Measurements from ENCODE around the gene TENT5C. TPM values are rescaled to one million over a fixed set of nuclear protein-coding genes. Genes with fewer than 3 reads are reported as not detected.

TENT5C gene
- total and polyA plus RNA-seq, 9 of the 15 experiments (the other 6 are each of a cell fraction or from before 2014, with no cell fraction given), result 1.8 to 7.7 (median 4.0) TPM

DNA sequence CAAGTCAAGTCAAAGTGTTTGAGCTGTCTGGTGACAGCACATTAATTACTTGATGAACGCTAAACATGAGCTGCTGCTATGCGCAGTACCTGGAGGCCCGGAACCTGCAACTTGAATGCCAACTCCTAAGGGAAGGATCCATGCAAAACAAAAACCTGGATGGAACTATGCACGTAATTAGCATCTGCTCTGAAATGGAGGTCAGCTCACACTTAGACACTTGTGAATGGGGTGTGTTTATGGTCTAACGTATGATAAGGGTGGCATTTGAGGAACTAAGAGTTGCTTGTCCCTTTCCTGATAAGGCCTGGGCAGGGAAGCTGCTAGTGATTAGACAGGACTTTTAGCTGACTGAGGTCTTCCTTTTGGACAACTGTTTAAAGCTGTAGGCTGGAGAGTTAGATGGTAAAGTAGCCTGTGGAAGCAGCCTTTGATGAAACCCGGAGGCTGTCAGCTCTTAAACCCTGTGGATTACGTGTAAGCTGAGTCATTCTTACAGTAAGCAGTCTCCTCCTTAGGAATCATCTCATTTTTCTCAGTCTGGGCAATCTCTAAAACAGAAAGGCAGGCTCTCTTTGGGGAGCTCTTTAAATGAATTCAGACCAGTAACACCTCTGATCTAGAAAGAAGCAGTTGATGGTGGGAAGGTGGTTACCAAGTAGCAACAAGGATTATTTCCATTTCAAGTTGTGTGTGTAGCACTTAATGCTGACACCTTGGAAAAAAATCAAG lies 6.8 kb downstream of the TENT5C start (continued):
- TF ChIP-seq, protein P1, sequence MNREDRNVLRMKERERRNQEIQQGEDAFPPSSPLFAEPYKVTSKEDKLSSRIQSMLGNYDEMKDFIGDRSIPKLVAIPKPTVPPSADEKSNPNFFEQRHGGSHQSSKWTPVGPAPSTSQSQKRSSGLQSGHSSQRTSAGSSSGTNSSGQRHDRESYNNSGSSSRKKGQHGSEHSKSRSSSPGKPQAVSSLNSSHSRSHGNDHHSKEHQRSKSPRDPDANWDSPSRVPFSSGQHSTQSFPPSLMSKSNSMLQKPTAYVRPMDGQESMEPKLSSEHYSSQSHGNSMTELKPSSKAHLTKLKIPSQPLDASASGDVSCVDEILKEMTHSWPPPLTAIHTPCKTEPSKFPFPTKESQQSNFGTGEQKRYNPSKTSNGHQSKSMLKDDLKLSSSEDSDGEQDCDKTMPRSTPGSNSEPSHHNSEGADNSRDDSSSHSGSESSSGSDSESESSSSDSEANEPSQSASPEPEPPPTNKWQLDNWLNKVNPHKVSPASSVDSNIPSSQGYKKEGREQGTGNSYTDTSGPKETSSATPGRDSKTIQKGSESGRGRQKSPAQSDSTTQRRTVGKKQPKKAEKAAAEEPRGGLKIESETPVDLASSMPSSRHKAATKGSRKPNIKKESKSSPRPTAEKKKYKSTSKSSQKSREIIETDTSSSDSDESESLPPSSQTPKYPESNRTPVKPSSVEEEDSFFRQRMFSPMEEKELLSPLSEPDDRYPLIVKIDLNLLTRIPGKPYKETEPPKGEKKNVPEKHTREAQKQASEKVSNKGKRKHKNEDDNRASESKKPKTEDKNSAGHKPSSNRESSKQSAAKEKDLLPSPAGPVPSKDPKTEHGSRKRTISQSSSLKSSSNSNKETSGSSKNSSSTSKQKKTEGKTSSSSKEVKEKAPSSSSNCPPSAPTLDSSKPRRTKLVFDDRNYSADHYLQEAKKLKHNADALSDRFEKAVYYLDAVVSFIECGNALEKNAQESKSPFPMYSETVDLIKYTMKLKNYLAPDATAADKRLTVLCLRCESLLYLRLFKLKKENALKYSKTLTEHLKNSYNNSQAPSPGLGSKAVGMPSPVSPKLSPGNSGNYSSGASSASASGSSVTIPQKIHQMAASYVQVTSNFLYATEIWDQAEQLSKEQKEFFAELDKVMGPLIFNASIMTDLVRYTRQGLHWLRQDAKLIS (CRISPR knock-in tag; IDR thresholded peaks at IDR 0.05), result no peak
- TF ChIP-seq DIDO1 (tag; IDR thresholded peaks at IDR 0.05; ENCODE audit: low read depth) (no peak), ZNF316 (IDR thresholded peaks at IDR 0.05) (peak; percentile 95), TEAD2 (tag; IDR thresholded peaks at IDR 0.05) (0 out of 2 replicates have a peak, but pooled peaks have one; percentile 7), YY1 (IDR thresholded peaks at IDR 0.05; ENCODE audit: borderline replicate concordance in 1 of 3, control insufficient read depth in 1 of 3, extremely low read depth in 1 of 3, insufficient read depth in 3 of 3, insufficient read length in 1 of 3, insufficient replicate concordance in 2 of 3, low read depth in 1 of 3, low read length in 2 of 3) (peak in 1 of 3 experiments; percentile 73), CTBP1 (IDR thresholded peaks at IDR 0.05; ENCODE audit: borderline replicate concordance) (peak; percentile 99), NEUROD1 (IDR thresholded peaks at IDR 0.05; ENCODE audit: borderline replicate concordance, low read depth, low read length, partially characterized antibody) (peak; percentile 85), JUN (IDR thresholded peaks at IDR 0.05; ENCODE audit: borderline replicate concordance, low read depth, low read length) (0 out of 2 replicates have a peak, but pooled peaks have one; percentile 62), JUN (CRISPR knock-in tag; IDR thresholded peaks at IDR 0.05; ENCODE audit: borderline replicate concordance) (no peak), ZNF436 (CRISPR knock-in tag; IDR thresholded peaks at IDR 0.05) (no peak), ASH1L (IDR thresholded peaks at IDR 0.05; ENCODE audit: borderline replicate concordance, low read depth, partially characterized antibody) (peak; percentile 15), GTF2F1 (IDR thresholded peaks at IDR 0.05; ENCODE audit: low read depth, low read length) (no peak), ZNF589 (CRISPR knock-in tag; IDR thresholded peaks at IDR 0.05; ENCODE audit: low read depth) (peak; percentile 93)
- TF ChIP-seq, protein P2, sequence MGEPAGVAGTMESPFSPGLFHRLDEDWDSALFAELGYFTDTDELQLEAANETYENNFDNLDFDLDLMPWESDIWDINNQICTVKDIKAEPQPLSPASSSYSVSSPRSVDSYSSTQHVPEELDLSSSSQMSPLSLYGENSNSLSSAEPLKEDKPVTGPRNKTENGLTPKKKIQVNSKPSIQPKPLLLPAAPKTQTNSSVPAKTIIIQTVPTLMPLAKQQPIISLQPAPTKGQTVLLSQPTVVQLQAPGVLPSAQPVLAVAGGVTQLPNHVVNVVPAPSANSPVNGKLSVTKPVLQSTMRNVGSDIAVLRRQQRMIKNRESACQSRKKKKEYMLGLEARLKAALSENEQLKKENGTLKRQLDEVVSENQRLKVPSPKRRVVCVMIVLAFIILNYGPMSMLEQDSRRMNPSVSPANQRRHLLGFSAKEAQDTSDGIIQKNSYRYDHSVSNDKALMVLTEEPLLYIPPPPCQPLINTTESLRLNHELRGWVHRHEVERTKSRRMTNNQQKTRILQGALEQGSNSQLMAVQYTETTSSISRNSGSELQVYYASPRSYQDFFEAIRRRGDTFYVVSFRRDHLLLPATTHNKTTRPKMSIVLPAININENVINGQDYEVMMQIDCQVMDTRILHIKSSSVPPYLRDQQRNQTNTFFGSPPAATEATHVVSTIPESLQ (CRISPR knock-in tag; IDR thresholded peaks at IDR 0.05), result no peak
- TF ChIP-seq, protein P3, sequence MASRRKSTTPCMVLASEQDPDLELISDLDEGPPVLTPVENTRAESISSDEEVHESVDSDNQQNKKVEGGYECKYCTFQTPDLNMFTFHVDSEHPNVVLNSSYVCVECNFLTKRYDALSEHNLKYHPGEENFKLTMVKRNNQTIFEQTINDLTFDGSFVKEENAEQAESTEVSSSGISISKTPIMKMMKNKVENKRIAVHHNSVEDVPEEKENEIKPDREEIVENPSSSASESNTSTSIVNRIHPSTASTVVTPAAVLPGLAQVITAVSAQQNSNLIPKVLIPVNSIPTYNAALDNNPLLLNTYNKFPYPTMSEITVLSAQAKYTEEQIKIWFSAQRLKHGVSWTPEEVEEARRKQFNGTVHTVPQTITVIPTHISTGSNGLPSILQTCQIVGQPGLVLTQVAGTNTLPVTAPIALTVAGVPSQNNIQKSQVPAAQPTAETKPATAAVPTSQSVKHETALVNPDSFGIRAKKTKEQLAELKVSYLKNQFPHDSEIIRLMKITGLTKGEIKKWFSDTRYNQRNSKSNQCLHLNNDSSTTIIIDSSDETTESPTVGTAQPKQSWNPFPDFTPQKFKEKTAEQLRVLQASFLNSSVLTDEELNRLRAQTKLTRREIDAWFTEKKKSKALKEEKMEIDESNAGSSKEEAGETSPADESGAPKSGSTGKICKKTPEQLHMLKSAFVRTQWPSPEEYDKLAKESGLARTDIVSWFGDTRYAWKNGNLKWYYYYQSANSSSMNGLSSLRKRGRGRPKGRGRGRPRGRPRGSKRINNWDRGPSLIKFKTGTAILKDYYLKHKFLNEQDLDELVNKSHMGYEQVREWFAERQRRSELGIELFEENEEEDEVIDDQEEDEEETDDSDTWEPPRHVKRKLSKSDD (conservative IDR thresholded peaks at IDR 0.05; ENCODE audit: low read length), result no peak; the same call in 1 of the 2 replicates
- TF ChIP-seq, protein P4, sequence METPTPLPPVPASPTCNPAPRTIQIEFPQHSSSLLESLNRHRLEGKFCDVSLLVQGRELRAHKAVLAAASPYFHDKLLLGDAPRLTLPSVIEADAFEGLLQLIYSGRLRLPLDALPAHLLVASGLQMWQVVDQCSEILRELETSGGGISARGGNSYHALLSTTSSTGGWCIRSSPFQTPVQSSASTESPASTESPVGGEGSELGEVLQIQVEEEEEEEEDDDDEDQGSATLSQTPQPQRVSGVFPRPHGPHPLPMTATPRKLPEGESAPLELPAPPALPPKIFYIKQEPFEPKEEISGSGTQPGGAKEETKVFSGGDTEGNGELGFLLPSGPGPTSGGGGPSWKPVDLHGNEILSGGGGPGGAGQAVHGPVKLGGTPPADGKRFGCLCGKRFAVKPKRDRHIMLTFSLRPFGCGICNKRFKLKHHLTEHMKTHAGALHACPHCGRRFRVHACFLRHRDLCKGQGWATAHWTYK (CRISPR knock-in tag; IDR thresholded peaks at IDR 0.05), result peak; percentile 85

Measured in K562 (cell line).